GM18907 (cell line): Measurements from ENCODE around the gene PTPRF.

Experiments
- ATAC-seq: cut with Tn5 transposase; IDR thresholded peaks from one replicate; pipeline ENCODE4 v1.9.1; 2021; ENCODE audit warnings: mild to moderate bottlenecking, moderate library complexity; ENCODE audit not compliant: unreplicated experiment

The PTPRF gene

DNA sequence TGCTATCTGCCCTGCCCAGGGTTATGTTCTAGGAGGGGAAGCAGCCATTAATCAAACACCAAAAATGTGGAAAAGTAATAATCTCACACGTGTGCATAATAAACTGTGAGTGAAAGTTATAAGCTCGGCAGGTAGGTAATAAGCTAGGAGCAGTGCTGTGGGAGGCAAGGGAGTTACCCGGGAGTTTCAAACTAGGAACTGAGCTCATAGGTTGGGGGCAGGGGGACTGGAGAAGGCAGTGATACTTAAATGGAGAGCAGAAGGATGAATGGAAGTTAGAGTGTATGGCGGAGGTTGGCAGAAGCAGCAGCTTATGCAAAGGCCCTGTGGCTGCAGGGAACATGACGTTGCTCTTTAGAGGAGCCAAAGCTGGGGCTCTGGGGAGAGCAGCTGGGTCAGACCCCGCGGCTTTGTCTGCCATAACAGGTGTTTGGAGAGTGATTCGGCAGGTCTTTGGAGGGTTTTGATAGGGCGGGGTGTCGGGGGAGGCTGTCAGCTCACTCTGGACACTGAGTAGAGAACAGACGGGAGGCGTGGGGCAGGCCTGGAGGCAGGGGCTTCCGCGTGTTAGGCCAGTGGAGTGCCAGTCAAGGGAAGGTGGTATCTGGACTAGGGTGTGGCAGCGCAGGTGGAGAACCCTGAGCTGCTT lies 20.0 kb downstream of the PTPRF start:
- no peak for ATAC-seq

DNA sequence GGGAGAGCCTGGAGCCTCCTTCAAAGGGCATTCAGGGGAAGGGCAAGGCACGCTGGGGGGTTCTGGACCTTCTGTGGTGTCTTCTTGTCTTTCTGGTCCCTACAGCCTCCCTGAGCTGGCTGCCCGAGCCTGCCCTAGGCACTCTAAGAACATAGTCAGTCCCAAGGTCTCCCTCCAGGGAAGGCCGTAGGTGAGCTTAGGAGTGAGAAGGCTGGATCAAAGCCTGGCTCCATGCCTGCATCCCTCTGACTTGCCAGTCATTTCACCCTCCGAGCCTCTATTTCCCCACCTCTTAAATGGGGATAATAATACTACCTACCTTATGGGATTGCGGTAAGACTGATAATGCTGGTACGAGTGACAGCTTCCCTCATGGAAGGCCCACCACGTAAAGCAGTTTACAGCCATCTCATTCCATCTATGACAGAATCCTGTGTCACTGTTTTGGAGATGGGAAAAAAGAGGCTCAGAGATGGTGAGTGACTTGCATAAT lies 20.8 kb downstream of the PTPRF start:
- ATAC-seq = no peak

DNA sequence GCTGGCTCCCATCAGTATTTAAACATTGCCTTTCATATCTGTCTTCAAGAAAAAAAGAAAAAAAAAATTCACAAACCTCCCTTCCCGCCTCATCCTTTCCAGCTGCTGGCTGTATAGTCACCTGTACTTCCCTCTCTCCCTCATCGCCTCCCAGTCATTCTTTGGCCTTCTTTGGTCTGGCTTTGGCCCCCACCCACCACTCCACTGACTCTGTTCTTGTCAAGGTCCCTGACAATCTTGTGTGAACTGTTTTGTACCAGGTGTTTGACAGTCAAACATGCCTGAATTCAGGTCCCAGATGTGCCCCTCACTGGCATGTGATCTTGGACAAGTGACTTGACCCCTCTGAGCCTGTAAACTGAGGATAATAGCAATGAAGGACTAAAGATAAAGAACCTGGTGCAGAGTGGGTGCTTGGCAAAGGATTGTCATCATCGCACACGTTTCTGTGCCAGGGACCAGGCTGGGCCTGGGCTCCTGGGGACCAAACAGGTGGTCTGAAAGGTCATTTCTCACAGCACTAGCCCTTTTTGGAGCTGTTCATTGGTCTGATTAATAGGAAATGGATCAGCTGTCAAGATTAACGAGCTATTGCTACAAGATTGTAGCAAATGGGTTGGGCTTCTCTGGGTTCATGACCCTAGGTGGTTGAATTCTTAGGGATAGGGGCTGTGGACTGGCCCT lies 21.5 kb downstream of the PTPRF start:
- no peak for ATAC-seq

DNA sequence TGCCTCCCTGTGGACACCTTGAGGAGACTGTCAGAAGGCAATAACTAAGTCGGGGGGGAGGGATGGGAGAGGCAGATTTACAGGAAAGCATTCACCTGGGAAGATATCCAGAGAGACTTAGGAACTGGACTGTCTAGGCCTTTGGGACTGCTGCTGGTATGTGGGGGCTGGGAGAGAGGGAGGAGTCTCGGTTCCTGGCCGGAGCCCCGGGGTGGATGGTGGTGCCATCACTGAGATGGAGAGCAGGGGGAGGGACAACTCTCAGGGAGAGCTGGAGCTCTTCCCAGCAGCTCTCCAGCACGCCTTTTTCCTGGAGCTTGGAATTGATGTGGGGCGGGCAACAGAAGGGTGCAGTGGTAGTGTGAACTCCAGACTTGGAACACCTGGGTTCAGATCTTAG lies 22.1 kb downstream of the PTPRF start:
- ATAC-seq = no peak

DNA sequence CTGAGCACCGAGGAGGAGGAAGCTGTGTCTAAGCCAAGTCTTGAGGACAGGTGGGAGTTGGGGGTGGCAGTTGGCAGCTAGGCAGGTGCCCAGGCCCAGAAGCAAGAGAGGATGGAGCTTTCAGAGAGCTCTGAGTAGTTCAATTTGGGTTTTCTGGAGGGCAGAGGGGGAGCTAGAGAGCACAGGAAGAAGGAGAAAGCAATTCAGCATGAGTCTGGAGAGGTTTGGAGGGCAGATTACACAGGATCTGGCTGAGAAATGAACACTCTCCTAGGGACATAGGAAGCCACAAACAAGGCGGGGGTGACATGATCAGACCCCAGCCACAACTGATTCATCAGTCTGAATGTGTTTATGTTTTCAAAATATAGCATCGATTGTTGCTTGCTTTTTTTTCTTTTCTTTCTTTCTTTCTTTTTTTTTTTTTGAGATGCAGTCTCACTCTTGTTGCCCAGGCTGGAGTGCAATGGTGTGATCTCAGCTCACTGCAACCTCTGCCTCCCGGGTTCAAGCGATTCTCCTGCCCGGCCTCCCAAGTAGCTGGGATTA lies 23.8 kb downstream of the PTPRF start:
- ATAC-seq = no peak

DNA sequence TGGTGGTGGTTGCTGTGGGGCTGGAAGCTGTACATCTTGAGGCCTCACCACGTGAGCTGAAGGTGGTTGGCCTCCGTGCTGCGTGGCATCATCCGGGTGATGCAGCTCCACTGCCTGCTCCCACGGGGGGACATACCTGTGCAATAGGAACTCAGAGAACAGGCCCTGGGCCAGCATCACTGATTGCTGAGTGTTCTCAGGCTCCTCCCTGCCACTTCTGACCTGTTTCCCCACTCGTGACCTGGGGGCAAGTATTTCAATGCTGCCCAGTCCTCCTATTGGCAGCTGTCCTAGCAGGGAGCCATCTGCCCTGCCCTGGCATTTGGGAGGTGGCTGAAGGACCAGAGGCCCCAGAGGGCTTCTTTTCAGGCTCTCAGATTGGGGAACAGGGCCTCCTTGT lies 26.1 kb downstream of the PTPRF start:
- ATAC-seq = no peak

DNA sequence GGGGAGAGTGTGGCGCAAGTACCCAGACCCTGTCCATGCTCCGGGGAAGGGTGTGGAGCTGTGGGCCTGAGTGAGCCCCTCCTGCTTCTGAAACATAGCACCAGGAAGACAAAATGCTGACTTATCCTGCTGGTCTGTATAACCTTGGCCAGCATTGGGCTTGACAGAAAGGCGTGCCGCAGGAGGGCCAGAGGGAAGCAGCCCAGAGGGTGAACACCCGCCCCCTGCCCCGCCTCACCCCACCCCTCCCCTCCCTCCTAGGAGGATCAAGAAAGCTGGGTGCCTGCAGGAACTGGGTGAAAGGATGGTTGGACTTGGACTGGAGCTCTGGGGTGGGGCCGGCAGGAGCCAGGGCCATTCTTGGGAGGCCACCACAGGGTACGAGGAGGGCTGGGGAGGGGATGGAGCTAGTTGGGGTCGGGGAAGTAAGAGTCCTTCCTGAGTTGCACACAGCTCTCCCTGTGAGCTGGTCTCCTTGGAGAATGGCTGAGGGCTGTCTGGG lies 27.1 kb downstream of the PTPRF start:
- ATAC-seq = no peak

DNA sequence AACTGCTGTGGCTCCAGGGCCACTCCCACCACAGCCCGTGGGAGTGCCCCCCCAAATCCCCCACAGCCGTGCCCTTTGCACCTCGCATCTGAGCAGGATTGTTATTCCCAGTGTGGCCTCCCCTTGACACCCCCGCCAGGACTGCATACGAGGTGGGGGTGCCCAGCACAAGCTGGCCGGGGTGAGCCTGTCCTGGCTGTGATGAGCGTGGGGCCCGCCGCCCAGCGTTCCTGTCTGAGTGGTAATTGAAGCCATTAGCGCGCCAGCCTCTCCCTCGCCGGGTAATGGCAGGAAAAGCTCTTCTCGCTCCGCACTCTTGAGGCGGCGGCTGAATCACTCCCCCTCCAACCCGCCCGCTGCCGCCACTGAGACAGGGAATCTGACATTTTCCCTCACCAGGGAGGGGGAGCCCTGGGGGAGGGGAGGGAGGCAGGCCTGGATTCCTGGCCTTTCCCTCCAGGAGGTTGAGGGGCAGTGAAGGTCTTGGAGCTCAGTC lies 27.7 kb downstream of the PTPRF start:
- no peak for ATAC-seq

DNA sequence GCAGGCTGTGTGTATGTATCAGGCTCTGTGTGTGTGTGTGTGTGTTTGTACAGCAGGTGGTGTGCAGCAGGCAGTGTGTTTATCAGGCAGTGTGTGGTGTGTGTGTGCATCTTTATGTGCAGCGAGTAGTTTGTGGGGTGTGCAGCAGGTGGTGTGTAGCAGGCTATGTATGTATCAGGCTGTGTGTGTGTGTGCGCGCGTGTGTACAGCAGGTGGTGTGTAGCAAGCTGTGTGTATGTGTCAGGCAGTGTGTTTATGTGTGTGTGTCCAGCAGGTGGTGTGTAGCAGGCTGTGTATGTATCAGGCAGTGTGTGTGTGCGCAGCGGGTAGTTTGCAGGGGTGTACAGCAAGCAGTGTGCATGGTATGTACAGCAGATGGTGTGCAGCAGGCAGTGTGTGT lies 29.0 kb downstream of the PTPRF start:
- no peak for ATAC-seq

DNA sequence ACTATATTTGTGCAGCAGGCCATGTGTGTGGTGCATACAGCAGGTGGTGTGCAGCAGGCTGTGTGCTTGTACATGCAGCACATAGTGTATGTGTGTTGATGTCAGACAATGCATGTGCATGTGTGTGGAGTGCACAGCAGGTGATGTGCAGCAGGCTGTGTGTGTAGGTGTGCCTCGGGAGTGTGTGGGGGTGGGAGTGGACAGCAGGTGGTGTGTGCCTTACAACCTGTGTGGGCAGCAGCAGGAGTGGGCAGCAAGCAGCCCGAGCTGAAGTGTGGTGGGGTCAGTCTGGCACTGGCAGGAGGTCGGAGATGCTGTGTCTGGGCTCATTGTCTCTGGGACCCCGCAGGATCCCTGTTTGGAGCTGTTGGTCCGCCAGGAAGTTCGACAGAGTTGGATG lies 29.6 kb downstream of the PTPRF start:
- ATAC-seq = no peak

DNA sequence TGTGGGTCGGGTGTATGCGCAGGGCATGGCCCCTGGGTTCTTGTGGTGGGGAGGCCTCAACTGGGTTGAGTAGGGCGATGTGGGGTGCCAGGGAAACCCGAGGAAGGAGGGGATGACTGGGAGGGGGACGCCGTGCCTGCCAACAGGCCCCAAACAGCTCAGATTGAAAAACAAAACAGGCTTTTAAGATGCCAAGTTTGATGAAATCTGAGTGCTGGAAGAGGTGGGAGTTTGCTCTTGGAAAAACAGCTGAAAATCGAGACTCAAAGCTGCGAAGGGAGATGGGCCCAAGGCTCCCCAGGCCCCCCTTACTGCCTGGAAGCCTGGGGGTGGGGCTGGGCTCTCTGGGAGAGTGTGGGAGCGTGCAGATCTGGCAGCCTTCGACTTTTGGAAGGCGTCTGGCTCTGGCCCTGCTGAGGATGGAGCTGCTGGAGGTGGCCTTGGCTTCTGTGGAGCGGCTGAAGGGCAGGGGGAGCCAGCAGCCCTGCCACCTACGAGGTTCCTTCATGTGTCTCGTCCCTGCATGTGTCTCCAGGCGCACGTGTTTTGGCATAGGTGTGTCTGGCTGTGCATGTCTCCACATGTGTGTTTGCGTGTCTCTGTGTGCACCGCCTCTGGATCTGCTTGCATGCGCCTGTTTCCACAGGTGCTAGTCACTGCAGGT lies 33.3 kb downstream of the PTPRF start:
- ATAC-seq = no peak

DNA sequence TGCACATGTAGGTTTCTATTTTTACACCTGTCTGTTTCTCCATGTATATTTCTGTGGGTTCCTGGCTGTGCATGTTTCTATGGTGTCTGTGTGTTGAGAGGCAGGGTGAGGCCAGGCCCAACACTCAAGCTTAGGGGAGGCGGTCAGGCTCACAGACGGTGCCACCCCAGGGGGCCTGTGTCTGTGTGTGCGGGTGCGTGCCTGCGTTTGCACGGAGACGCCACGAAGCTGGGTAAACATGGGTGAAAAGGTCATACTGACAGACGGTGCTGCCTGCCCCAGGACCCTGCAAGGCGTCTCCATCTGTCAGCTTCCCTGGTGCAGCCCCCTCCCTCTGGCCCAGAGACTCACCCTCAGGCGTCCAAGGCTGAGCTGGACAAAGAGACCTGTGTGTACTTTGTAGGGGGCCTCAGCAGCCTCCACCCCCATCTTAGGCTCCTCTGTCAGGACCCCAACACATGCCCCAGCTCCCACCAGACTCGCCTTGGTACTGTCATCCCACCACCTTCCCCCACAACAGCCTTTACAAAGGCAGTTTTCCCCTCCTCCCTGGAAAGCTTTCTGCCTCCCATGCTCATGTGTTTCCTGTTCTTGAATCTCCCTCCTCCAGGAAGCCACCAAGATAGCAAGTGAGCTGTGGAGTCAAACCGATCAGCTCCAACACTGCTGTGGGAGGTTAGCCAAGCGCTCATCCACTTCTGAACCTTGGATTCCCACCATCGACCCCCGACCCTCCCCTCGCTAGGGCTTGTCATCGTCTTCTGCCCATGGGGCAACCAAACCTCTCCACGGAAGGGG lies 34.1 kb downstream of the PTPRF start:
- no peak for ATAC-seq

DNA sequence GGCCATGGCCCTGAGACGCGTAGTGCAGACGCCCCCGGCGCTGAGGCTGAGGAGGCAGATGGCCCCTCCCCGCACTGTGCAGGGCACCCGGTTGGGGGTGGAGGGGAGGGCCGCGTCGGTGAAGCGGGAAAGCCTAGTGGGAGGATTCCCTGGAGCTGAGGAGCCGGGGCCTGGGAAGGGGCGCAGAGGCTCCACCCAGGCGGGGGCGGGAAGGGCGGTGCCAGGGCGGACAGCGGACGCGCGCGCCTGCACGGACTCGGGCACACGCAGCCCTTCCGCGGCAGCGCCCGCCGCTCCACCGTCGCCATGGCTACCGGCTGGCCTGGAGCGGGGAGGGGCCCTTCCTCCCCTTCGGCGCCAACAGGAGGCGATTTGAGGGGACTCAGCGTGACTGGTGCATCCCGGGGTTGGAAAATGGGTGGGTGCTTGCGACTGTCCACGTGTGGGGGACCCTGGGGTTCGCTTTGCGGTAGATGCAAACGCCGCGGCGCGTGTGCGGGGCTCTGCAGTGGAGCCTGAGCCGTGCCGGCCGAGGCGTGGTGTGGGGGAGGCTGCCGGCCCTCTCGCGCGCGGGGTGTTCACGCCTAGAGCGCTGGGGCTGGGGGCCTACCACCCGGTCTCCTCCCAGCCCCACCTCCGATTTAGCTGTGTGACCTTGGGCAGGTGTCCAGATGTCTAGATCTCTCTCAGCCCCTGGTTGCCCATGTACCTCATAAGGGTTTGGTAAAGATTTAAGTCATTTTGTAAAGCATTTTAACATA lies 35.1 kb downstream of the PTPRF start:
- no peak for ATAC-seq

DNA sequence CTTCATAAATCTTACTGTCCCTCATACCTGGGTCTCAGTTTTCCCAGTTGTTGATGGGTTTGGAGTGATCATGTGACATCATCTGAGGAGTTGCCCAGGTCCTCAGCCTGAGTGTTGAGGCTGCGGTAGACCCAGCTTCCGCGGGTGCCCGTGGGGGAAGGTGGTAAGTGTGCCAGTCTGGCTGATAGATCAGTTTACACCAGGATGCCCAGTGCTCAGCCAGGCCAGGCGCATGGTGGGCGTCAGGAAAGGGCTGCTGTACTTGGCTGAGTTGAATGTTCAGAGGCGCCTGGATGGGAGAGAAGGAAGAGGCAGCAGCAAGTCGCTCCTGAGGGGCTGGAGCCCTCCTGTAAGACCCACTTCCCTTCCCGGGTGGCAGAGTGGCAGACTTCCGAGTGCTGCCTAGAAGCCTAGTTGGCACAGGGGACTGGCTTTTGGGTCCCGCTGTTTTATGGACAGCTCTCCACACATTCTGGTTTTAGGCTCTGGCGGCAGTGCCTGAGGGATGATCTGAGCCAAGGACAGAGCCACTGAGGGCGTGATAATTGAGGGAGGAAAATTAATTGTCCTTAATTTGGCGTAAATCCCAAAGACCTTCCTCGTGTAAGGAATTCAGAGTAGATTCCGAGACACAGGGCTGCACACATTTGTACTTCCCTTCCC lies 35.8 kb downstream of the PTPRF start:
- ATAC-seq = no peak

DNA sequence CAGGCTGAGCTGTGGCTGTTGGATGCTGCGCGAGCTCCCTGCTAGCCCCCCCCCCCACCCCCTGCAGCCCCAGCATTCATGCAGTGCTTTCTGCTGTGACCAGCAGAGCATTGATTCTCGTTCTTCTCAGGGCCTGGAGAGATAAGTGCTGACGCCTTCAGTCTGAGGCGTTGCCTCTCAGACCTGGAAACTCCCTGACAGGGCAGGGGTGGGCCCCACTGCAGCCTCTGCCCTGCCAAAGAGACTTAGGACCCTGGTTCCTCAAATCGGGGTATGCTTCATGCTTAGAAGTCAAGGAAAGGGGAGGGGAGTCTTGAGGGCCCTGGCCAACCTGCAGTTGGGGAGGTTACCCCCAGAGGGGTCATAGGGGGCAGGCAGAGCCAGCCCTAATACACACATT lies 38.5 kb downstream of the PTPRF start:
- ATAC-seq = no peak

DNA sequence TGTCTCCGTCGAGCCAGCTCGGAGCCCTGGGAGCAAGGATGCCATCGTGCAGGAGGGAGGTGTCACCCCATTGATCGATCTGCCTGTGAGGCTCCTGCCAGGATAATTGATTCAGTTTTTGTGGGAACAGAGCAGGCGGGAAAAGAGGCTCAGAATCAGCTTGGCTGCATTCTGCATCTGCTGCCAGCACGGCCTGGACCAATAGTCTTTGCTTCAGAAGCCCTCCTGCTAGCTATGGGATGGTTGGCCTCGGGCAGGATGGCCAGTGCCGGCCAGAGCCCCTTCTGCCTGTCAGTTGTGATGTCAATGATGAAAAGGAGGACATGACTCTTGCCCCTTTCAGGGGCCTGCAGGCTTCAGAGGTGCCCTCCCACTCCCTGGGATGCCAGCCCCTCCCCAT lies 39.6 kb downstream of the PTPRF start:
- no peak for ATAC-seq

DNA sequence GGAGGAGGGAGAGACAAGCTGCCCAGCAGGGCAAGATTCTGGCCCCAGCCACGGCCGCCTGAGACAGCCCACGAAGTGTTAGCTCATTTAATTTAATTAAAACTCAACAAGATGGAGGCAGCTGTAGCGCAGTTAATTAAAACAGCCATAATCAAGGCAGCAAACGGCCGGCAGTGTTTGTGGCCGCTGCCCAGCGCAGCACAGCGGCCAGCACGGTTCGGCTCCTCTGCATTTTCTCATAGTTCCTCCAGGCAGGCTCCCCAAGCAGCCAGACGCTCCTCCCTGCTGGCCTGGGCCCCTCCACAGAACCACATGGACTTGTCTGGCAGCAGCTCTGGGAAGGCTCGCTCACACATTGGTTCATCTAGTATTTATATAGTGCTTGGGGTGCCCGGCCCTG lies 40.0 kb downstream of the PTPRF start:
- no peak for ATAC-seq

DNA sequence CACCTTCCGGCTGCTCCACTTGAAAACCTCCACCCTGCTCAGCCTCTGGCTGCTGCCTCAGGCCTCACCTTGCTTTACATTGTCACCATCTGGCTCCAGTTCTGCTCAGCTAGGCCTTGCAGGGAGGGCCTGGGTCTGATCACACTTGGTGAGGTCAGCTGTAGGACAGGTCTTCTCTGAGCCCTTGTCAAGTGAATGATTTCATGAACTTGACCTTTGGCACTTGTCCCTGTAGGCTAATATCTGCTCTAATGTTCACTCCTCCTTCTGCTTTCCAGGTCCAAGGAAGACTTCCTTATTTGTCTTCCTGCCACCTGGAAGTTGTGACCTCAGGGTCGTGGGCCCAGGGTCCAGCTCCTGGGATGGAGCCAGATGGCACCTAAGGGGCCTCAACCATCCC lies 41.4 kb downstream of the PTPRF start:
- ATAC-seq = no peak

DNA sequence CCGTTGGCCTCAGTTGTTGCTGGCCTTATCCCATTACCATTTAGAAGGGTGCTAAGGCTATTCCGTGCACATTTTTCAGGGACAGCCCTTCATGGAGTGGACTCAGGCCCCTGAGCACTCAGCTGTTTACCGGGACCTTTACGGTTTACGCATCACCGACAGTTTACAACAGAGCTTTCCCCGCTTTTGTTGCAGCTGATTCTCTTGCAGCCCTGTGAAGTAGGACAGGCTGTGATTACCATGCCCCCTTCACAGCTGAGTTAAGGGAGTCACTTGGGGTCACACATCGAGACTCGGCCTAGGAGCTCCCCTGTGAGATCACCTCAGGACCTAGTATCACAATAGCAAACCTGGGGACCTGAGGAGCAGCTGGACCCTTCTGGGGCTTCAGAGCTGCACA lies 41.9 kb downstream of the PTPRF start:
- ATAC-seq = no peak
